Measurements from ENCODE around the gene IMMP2L.

- no peak for TF ChIP-seq CTCF (conservative IDR thresholded peaks at IDR 0.05; ENCODE audit: low read depth, low read length)
- no peak for TF ChIP-seq EZH2phosphoT487 (IDR thresholded peaks at IDR 0.05; ENCODE audit: borderline replicate concordance, low read length)
Observed at GRCh38 chr7:111240371-111240770, 321.9 kb downstream of the IMMP2L start.
